ENCODE measurements around the gene TNPO2. TPM values are rescaled to one million over a fixed set of nuclear protein-coding genes. Genes with fewer than 3 reads are reported as not detected.

TNPO2 gene
- total and polyA plus RNA-seq, 2 of the 13 experiments (the other 11 are each of a cell fraction or from before 2014, with no cell fraction given): 31.7 to 61.0 TPM

GRCh38 chr19:12675940-12676339, 47.8 kb downstream of the TNPO2 start:
- Histone ChIP-seq H2AFZ (ENCODE audit: low read length) (no peak overlapping the region), H3K27ac (ENCODE audit: extremely low read length, insufficient read depth, low read length) (no peak overlapping the region), H4K20me1 (ENCODE audit: insufficient read depth, low read length) (peaks cover 2% of the 10 kb centered on the region; the same call in 1 of the 2 replicates), H3K79me2 (ENCODE audit: insufficient read depth, low read length) (peaks cover 5% of the 10 kb centered on the region), H3K4me3 (replicated peaks in 1 of 3; ENCODE audit: insufficient read depth in 1 of 3, low read depth in 2 of 3, low read length in 3 of 3) (no peak overlapping the region), H3K36me3 (replicated peaks in 1 of 2; ENCODE audit: control insufficient read depth in 1 of 2, insufficient read depth in 2 of 2, low read length in 2 of 2) (peaks cover 36 to 63% of the 10 kb centered on the region in 2 experiments), H3K9ac (ENCODE audit: insufficient read depth, low read depth, low read length) (no peak overlapping the region), H3K9me3 (ENCODE audit: low read length) (no peaks in the 10 kb centered on the region), H3K27me3 (ENCODE audit: control insufficient read depth in 1 of 2, insufficient read depth in 2 of 2, low read length in 2 of 2) (no peaks in the 10 kb centered on the region), H3K4me1 (ENCODE audit: insufficient read depth, low read length) (peaks cover 17% of the 10 kb centered on the region), H3K4me2 (ENCODE audit: low read depth, low read length) (no peak overlapping the region)
- intact Hi-C loops (cut with micrococcal nuclease; ENCODE audit: unreplicated experiment) (no loop called here), in situ Hi-C loops (cut with HindIII; ENCODE audit: extremely low pct_ligation_motif_present, low pct_unique_long_range_greater_than_20kb) (no loop called here)
- CTCF ChIA-PET (ENCODE audit: low intra/inter-chr PET ratio, low total read pairs): interaction anchor here (1.1 kb wide), 1 partner anchor 112 kb away, joined by 3 read pairs; no protein-coding TSS in a partner anchor
- FAIRE-seq: no peak
- no peak for ATAC-seq
- 100% methylated on average over 6 of the region's 15 CpGs for WGBS (ENCODE audit: low lambda C conversion rate)
- BruUV-seq (replicated peaks): no TSS peak
- no peak for TF ChIP-seq LRRFIP1 (CRISPR knock-in tag; conservative IDR thresholded peaks at IDR 0.05)
- TF ChIP-seq TGIF2 (CRISPR knock-in tag; IDR thresholded peaks at IDR 0.05): no peak
- peak; percentile 15; the same call in 1 of the 2 replicates for TF ChIP-seq NRL (CRISPR knock-in tag; IDR thresholded peaks at IDR 0.05; ENCODE audit: borderline replicate concordance)
- TF ChIP-seq MYC (CRISPR knock-in tag; IDR thresholded peaks at IDR 0.05; ENCODE audit: borderline replicate concordance): no peak
- TF ChIP-seq RBFOX2 (IDR thresholded peaks at IDR 0.05; ENCODE audit: low read depth, low read length): peak; percentile 62
- peak; percentile 64 for TF ChIP-seq AGO2 (optimal IDR thresholded peaks at IDR 0.05; ENCODE audit: low read depth, low read length)
- TF ChIP-seq ZBTB43 (CRISPR knock-in tag; conservative IDR thresholded peaks at IDR 0.05): no peak
- POLR2A ChIA-PET: interaction anchor here (1.2 kb wide), 1 partner anchor 10 kb away, joined by 3 read pairs; the partner anchor contains the start of genes MAN2B1 and WDR83
- no peak for DNase-seq (ENCODE audit: low spot score)
